SHP77 treated with DMSO at 0.1 percent for 48 hours (cell line): Measurements from ENCODE around the gene MMP21.
A peak's percentile ranks its signal among the peaks of the same experiment; 100 is the strongest.

Experiments
- DNase-seq: peaks from one replicate; lab custom pipeline; 2025; lab: John Stamatoyannopoulos, UW

MMP21 gene

GRCh38 chr10:125765835-125766234, 9.8 kb downstream of the MMP21 start:
- DNase-seq, result no peak

DNA sequence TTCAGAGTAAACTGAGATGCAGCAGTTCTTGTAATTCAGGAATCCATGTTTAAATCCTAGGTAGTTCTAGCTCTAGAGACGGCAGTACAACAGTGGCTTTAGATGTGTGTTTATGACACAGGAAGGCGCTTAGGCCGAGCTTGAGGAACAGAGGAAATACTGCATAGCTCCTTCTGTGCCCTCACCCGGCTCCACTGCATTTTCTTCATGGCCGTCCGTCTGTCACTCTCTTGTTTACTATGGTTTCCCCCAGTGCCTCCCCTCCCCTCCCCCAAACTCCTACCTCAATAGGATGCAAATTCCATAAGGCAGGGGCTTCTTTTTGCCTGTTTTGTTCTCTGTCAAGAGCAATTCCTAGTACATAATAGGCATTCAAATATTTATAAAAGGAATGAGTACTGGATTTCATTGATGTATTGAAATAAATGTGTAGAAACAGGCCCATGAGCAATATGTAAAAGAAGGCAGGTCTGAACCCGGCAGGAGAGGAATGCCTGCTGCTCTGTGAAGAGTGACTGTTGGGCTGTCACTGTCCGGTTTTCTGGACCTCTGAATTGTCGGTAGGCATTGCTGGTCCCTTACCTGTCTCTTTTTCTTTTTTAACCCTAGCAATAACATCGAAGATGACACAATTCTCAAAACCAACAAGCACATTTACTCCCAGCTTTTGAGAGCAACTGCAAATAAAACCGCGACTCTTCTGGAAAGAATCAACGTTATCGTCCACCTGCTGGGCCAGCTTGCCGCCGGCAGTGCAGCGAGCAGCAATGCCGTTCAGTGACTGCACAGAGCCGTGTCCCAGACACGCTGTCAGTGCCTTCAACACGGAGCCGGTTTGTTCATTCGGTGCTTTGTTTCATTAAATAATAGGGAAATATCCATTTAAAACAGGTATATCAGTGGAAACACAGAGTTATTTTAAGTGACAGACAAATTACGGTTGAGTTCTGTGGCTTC, 12.7 kb downstream of the MMP21 start:
- DNase-seq, result no peak

- DNase-seq, result no peak
Observed at GRCh38 chr10:125761961-125762360, 13.7 kb downstream of the MMP21 start.

DNA sequence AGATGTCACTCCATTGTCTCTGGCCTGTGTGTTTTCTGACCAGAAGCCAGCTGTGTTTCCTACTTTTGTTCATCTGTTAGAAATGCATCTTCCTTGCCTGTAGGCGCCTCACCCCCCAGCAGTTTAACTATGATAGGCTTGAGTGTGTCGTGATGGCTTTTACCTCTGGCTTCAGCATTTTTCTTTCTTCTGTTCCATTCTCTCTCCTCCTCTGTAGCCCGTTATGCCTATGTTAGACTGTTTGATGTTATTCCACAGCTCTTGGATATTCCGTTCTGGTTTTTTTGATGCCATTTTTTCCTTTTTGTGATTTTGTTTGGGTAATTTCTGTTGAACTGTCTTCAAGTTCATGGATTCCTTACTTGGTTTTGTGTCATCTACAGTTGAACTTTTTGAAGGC, 17.9 kb downstream of the MMP21 start:
- DNase-seq, result no peak

DNA sequence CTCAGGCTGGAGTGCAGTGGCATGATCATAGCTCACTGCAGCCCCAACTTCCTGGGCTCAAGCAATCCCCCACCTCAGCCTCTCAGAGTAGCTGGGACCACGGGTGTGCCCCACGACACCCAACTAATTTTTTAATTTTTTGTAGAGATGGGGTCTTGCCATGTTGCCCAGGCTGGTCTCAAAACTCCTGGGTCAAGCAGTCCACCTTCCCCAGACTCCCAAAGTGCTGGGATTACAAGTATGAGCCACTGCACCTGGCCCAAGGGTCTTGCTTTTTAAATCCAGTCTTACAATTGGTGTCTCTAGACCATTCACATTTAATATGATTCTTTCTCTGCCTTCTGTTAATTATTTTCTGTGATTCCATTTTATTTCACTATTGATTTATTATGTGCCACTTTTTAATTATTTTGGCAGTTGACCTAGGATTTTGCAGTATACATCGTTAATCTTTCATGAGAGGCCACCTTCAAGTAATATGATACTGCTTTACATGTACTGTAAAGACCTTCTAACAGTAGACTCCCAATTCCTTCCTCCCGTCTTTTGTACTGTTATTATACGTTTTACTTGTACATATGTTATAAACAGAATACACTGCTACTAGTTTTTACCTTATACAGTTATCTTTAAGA, 18.7 kb downstream of the MMP21 start:
- DNase-seq, result peak; percentile 33

- peak; percentile 85 for DNase-seq
Observed at GRCh38 chr10:125756196-125756595, 19.4 kb downstream of the MMP21 start.

GRCh38 chr10:125747417-125747816, 28.2 kb downstream of the MMP21 start:
- DNase-seq, result no peak

DNA sequence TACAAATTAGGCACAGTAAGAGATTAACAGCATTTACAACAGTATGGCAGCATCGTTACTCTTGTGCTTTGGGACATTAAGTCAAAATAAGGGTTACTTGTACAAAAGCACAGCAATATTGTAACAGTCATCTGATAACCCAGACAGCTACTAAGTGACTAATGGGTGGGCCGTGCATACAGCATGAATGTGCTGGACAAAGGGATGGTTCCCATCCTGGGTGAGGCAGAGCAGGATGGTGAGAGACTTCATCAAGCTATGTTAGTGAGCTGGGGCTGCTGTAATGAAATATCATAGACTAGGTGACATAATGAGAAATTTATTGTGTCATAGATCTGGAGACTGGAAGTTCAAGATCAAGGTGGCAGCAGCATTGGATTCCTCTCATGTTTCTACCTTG, 30.7 kb downstream of the MMP21 start:
- no peak for DNase-seq

DNA sequence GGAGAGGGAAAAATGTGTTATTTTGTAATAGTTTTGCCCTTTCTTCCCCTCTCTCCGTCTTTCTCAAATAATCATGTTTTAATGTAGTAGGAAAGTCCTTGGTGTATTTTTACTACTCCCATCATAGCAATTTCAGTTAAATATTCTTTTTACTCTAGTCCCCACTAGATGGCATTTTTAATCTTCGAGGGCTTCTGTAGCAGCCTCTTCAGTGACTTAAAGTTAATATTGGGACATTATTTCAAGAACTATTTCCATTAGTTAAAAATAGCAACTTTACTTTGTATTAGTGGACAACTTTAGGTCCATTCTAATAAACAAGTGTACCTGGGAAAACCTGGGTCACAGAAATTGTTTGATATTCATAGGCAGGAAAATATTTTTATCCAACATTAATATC, 33.2 kb downstream of the MMP21 start:
- no peak for DNase-seq

GRCh38 chr10:125739994-125740679, 35.5 kb downstream of the MMP21 start:
- no peak for DNase-seq

DNA sequence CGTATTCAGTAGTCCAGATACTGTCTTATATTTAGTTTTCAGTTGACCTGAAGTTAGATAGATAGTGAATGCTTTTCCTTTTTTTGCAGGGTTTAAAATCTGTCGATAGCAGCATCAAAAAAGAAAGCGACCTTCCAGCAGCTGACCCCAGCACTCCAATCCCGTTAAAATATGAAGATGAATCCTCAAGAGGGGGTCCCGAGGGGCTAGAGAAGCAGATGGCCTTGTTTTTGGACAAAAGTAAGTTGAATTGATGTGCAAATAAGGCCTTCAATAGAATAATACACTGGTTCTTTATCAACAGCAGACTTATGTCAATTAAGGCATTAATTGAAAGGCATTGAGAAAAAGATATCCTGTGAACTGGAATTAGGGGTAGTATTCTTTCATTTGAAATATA, 37.4 kb downstream of the MMP21 start:
- no peak for DNase-seq

- DNase-seq, result no peak
Observed at GRCh38 chr10:125734823-125735222, 40.8 kb downstream of the MMP21 start.

- DNase-seq, result no peak
Observed at GRCh38 chr10:125734148-125734547, 41.5 kb downstream of the MMP21 start.

DNA sequence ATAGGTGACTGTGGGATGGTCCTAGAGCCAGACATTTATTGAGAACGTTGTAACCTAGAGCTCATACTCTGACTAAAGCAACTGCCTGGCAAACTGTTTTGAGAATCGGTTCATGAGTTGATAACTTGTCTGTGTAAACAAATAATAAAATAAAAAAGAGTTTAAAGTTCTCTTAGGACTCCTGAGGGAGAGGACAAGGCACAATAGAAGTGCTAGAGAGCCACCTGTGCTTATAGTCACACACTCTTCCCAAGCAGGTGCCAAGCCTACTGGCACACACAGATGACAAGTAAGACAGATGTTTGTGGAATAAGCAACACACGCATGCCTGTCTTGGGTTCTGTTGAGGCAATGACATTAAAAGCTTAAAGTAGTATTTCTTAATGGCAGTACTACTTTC, 48.2 kb downstream of the MMP21 start:
- DNase-seq, result no peak

GRCh38 chr10:125726914-125727313, 48.7 kb downstream of the MMP21 start:
- no peak for DNase-seq

GRCh38 chr10:125722811-125723210, 52.8 kb downstream of the MMP21 start:
- DNase-seq, result no peak

DNA sequence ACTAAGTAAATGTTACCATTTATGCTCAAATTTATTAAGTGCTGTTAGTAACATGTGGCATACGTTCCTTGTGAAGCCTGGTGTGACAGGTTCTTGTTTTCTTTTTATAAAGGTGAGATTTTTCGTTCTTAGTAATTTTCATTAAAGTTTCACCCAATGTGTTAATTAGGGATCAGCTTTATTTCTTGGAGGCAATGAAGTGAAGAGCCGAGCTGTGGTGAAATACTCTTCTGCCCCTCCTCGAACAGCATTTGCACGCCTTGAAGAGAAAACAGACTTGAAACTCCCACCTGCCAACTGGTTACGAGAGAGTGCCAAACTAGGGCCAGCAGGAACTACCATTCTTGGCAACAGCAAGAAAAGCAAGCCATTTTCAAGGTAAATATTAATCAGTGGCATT, 54.6 kb downstream of the MMP21 start:
- DNase-seq, result no peak

GRCh38 chr10:125720002-125720382, 55.6 kb downstream of the MMP21 start:
- DNase-seq, result no peak

DNA sequence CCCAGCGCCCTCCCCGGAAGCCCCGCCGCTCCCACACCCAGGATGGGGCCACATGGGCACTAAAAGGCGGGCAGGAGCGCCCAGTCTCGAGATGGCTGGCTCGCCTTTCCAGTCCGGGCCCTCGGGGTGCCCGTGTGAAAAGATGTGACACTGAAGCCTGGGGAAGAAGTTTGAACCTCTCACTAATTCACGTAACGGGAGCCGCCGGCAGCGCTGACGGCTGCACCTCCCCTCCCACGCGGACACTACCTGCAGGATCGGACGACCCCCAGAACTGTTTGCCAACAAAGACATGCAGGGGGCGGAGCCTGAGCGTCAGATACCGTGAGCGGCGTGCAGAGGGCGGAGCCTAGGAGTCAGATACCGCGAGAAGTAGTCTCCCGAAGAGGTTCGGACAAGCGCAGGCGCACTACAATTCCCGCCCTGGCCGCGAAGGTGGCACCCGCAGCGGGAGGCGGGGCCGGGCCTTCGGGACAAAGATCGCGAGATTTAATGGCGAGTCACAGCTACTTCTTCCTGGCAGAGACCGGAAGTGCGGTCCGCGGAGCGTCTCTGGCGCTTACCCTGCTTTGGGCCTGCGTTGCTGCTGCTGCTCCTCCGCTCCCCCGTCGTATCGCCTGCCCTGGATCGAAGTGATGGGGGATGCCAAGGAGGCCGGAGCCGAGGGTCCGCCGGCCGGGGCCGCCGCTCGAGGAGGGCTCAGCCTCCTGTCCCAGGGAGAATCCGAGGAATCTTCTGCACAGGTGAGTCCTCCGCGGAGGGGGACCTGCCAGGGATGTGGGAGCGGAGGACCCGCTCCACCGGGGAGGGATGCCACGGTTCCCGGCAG, 56.2 kb downstream of the MMP21 start, which contains the start of gene EDRF1:
TSS of gene EDRF1 (plus strand) at position 537 of the 829 bp plus-strand sequence. CDS start at position 636, 99 bp downstream.
- peak; percentile 93 for DNase-seq
